OCI-LY3 (cell line): ENCODE results near the gene RASGRP4.

Experiments used
- H2AFZ ChIP-seq: fragments of 200-600, 300-600 bp; shearing (Covaris generic); 2 replicates; pipeline ENCODE4 v1.6.0; 2014; ENCODE audit warnings: antibody characterized with exemption, low read depth, low read length
- H3K27ac ChIP-seq: fragments of 200-600, 300-600 bp; sonication (generic); 2 replicates; pipeline ENCODE4 v1.5.1; 2014; ENCODE audit warnings: mild to moderate bottlenecking, low read length, moderate library complexity, mixed read lengths
- H3K27me3 ChIP-seq: fragments of 200-600, 300-600 bp; sonication (generic); 2 replicates; pipeline ENCODE4 v1.6.1; 2014; ENCODE audit warnings: low read depth, low read length, mixed read lengths
- H3K36me3 ChIP-seq: fragments of 200-600, 300-600 bp; sonication (generic); replicated peaks from 2 replicates; pipeline ENCODE3; 2014; ENCODE audit warnings: low read depth, low read length, mixed read lengths
- H3K4me1 ChIP-seq: fragments of 300-600, 200-600 bp; sonication (generic); 2 replicates; pipeline ENCODE4 v1.6.1; 2014; ENCODE audit warnings: low read length, mixed read lengths
- H3K4me2 ChIP-seq: fragments of 200-600, 300-600 bp; sonication (generic); 2 replicates; pipeline ENCODE4 v1.6.1; 2014; ENCODE audit warnings: low read length, mixed read lengths
- H3K4me3 ChIP-seq: fragments of 300-600, 200-600 bp; sonication (generic); 2 replicates; pipeline ENCODE4 v1.5.1; 2014; ENCODE audit warnings: antibody characterized with exemption, mild to moderate bottlenecking, low read length, moderate library complexity
- H3K79me2 ChIP-seq: fragments of 300-600, 200-600 bp; shearing (Covaris generic); 2 replicates; pipeline ENCODE4 v1.6.1; 2014; ENCODE audit warnings: mild to moderate bottlenecking, low read length, mixed read lengths
- H3K9ac ChIP-seq: fragments of 300-600, 200-600 bp; shearing (Covaris generic); 2 replicates; pipeline ENCODE4 v1.6.0; 2014; ENCODE audit warnings: mild to moderate bottlenecking, low read length, moderate library complexity
- H3K9me3 ChIP-seq: fragments of 200-600, 300-600 bp; shearing (Covaris generic); 2 replicates; pipeline ENCODE4 v1.6.1; 2014; ENCODE audit warnings: low read length, mixed read lengths; ENCODE audit not compliant: insufficient read depth
- H4K20me1 ChIP-seq: fragments of 200-600, 300-600 bp; sonication (generic); 2 replicates; pipeline ENCODE4 v1.6.1; 2016; ENCODE audit warnings: low read length, mixed read lengths; ENCODE audit not compliant: insufficient read depth
- EZH2phosphoT487 ChIP-seq: fragments of 200-600 bp; shearing (Covaris generic); IDR thresholded peaks from 2 replicates; pipeline ENCODE4 v1.6.1; 2018; ENCODE audit warnings: antibody characterized with exemption, mixed run types, low read depth
- TF ChIP-seq, protein P1 (sequence below): fragments of 200-600, 300-600 bp; sonication (generic); IDR thresholded peaks from 2 replicates; pipeline ENCODE4 v1.5.1; 2014; ENCODE audit warnings: antibody characterized with exemption, low read length, low read depth

RASGRP4 gene

DNA sequence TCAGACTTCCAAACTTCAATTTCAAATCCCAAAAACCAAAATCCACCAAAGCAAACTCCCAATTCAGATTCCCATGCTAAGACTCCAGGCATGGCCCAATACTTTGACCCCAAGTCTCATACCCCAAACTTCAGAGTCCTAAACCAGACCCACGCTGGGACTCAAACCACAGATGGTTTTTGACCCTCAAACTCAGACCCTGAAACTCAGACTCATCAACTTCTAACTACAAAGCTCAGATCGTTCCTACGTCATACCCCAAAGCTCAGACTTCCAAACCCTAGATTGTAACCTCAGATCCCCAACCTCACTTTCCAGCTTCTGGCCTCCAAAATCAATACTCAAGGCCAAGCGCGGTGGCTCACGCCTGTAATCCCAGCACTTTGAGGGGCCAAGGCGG lies 19.3 kb upstream of the RASGRP4 start:
- H3K27me3 ChIP-seq = no peaks in the 10 kb centered on the region
- no peaks in the 10 kb centered on the region for H3K9me3 ChIP-seq

DNA sequence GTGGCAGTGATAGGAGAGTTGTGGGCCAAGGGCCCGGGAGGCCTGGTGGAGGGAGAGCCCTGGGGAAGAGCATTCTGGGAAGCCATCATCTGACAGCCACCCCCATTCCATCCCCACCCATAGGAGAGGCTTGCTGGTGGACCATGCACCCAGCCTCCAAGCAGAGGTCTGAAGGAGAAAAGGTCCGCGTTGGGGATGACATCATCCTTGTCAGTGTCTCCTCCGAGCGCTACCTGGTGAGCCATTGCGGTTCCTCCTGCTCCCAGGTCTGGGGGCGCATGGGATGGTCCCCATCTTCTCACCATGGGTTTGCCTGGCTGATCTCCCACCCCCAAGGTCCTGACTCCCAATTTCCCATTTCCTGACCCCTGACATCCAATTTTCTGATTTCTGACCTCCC lies 18.0 kb upstream of the RASGRP4 start:
- Histone ChIP-seq H3K4me2 (no peak overlapping the region), H3K9ac (no peak overlapping the region), H3K9me3 (no peaks in the 10 kb centered on the region), H3K4me3 (no peak overlapping the region), H3K4me1 (peaks cover 14% of the 10 kb centered on the region), H3K27me3 (no peaks in the 10 kb centered on the region), H2AFZ (no peak overlapping the region), H3K79me2 (no peaks in the 10 kb centered on the region), H3K27ac (no peak overlapping the region), H4K20me1 (no peaks in the 10 kb centered on the region), H3K36me3 (peaks cover 3% of the 10 kb centered on the region)
- TF ChIP-seq EZH2phosphoT487 = no peak
- TF ChIP-seq, protein P1, sequence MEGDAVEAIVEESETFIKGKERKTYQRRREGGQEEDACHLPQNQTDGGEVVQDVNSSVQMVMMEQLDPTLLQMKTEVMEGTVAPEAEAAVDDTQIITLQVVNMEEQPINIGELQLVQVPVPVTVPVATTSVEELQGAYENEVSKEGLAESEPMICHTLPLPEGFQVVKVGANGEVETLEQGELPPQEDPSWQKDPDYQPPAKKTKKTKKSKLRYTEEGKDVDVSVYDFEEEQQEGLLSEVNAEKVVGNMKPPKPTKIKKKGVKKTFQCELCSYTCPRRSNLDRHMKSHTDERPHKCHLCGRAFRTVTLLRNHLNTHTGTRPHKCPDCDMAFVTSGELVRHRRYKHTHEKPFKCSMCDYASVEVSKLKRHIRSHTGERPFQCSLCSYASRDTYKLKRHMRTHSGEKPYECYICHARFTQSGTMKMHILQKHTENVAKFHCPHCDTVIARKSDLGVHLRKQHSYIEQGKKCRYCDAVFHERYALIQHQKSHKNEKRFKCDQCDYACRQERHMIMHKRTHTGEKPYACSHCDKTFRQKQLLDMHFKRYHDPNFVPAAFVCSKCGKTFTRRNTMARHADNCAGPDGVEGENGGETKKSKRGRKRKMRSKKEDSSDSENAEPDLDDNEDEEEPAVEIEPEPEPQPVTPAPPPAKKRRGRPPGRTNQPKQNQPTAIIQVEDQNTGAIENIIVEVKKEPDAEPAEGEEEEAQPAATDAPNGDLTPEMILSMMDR = no peak

More for the DNA sequence above, 19.3 kb upstream of the RASGRP4 start:
- Histone ChIP-seq H4K20me1 (no peaks in the 10 kb centered on the region), H3K79me2 (no peaks in the 10 kb centered on the region), H2AFZ (no peak overlapping the region), H3K27ac (no peak overlapping the region), H3K4me2 (no peak overlapping the region), H3K36me3 (peaks cover 7% of the 10 kb centered on the region), H3K4me1 (peaks cover 14% of the 10 kb centered on the region), H3K4me3 (no peak overlapping the region), H3K9ac (no peak overlapping the region)
- TF ChIP-seq, protein P1 = no peak
- TF ChIP-seq EZH2phosphoT487 = no peak

DNA sequence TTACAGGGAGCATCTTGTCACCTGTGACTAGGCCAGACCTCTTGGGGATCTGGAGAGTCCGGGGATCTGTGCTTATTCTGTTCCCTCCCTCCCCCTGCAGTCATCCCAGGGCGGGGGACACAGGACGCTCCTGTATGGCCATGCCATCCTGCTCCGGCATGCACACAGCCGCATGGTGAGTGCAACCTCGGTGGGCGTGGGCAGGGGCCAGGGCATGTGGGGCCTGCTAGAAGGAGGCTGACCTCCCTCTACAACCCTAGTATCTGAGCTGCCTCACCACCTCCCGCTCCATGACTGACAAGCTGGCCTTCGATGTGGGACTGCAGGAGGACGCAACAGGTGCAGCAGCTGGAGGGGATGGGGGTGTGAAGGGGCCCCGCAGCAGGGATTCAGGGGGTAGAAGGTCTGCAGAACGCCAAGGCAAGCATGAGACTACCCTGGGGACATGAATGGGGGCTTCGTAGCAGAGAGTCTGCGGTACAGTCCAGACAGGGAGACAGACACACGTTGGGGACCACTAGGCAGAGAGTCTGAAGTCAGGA lies 17.5 kb upstream of the RASGRP4 start:
- H3K4me3 ChIP-seq = no peak overlapping the region
- no peaks in the 10 kb centered on the region for H3K27me3 ChIP-seq
- H2AFZ ChIP-seq = no peak overlapping the region
- no peaks in the 10 kb centered on the region for H4K20me1 ChIP-seq
- no peaks in the 10 kb centered on the region for H3K79me2 ChIP-seq
- H3K9ac ChIP-seq = no peak overlapping the region
- H3K27ac ChIP-seq = no peak overlapping the region
- TF ChIP-seq, protein P1 = no peak
- TF ChIP-seq EZH2phosphoT487 = no peak
- peaks cover 3% of the 10 kb centered on the region for H3K36me3 ChIP-seq
- peaks cover 14% of the 10 kb centered on the region for H3K4me1 ChIP-seq
- H3K4me2 ChIP-seq = no peak overlapping the region
- H3K9me3 ChIP-seq = no peaks in the 10 kb centered on the region

DNA sequence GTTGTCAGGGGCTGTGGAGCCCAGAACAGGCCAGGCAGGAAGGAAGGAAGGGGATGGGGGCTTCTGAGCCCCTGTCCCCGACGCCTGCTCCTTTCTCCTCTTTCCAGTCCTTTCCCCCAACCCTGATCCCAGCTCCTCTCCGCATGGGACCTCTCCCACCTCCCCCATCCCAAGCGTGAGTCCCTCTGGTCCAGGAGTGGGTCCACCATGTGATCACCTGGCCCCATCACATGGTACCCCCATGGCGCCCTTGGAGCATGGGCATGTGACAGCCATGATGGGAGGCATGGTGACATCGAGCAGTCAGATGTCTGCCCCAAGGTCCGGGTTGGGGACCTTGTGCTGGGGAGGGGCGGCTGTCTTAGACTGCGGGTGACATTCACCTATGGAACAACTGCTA lies 16.7 kb upstream of the RASGRP4 start:
- TF ChIP-seq, protein P1 = no peak
- no peak for TF ChIP-seq EZH2phosphoT487
- Histone ChIP-seq H3K9ac (no peak overlapping the region), H3K27me3 (no peaks in the 10 kb centered on the region), H3K27ac (no peak overlapping the region), H3K79me2 (no peaks in the 10 kb centered on the region), H3K9me3 (no peaks in the 10 kb centered on the region), H3K4me1 (peaks cover 14% of the 10 kb centered on the region), H3K4me3 (no peak overlapping the region), H4K20me1 (no peaks in the 10 kb centered on the region), H2AFZ (no peak overlapping the region), H3K36me3 (peaks cover 3% of the 10 kb centered on the region), H3K4me2 (no peak overlapping the region)
